Muscle of leg (tissue), 16 donors: ENCODE data around the gene MAGEB3. TPM values are rescaled to one million over a fixed set of nuclear protein-coding genes. Genes with fewer than 3 reads are reported as not detected.
"Not testable (repeated sequence)": the region's sequence is repeated elsewhere in the genome, so short reads cannot be mapped to it uniquely, and the experiment has no call there.

Source experiments
- DNase-seq: peaks from one replicate; pipeline ENCODE4 v3.0.0; 2013
- H3K27ac ChIP-seq: one replicate; pipeline ENCODE4 v1.5.1; 2013; ENCODE audit warnings: mild to moderate bottlenecking, low read length, control low read depth
- H3K27me3 ChIP-seq: one replicate; pipeline ENCODE4 v1.6.1; 2013; ENCODE audit warnings: low read length; ENCODE audit not compliant: control insufficient read depth, insufficient read depth
- H3K36me3 ChIP-seq: one replicate; pipeline ENCODE4 v1.6.1; 2013; ENCODE audit warnings: low read length; ENCODE audit not compliant: control insufficient read depth, insufficient read depth
- H3K4me1 ChIP-seq: one replicate; pipeline ENCODE4 v1.6.1; 2013; ENCODE audit warnings: low read length; ENCODE audit not compliant: control insufficient read depth, insufficient read depth
- H3K4me3 ChIP-seq: one replicate; pipeline ENCODE4 v1.5.1; 2013; ENCODE audit warnings: low read length, control low read depth
- H3K9me3 ChIP-seq: replicated peaks from 2 replicates; pipeline ENCODE4 v1.6.1; 2013; ENCODE audit warnings: low read depth, low read length; ENCODE audit not compliant: control insufficient read depth
- WGBS: methylation state at CpG from one replicate; pipeline ENCODE4 v1.1.5; 2013; ENCODE audit warnings: missing lambda C conversion rate; ENCODE audit not compliant: insufficient coverage; 5-methylcytosine and 5-hydroxymethylcytosine counted together
- long read RNA-seq, 11 donors: transcript quantifications; one replicate each; lab custom pipeline, GENCODE V29; 2026
- polyA plus RNA-seq, 8 donors: library from polyadenylated mRNA; unstranded; fragments of 120-200 nt; gene quantifications; one replicate each; pipeline versions ENCODE4 v1.2.1 to v1.2.3, GENCODE V29; 2013; ENCODE audit warnings: inconsistent platforms in 1 of 8, low replicate concordance in 1 of 8; ENCODE audit not compliant: insufficient read length in 8 of 8, insufficient read depth in 1 of 8
- total RNA-seq: library from RNA; stranded (reverse); fragments of 120-200 nt; gene quantifications from one replicate; pipeline ENCODE4 v1.2.4, GENCODE V29; 2013

The MAGEB3 gene
- not detected for total RNA-seq
- polyA plus RNA-seq, result not detected
- long read RNA-seq, donor 1, result 0 reads
- long read RNA-seq, donor 2, result 0 reads
- long read RNA-seq, donor 3, result 0 reads
- long read RNA-seq, donor 4, partial matches to known transcripts, result 0 of 1 reads
- long read RNA-seq, donor 4, other reads (novel, unspliced or antisense), result 0 of 1 reads
- long read RNA-seq, donor 5, result 0 reads
- long read RNA-seq, donor 6, result 0 reads
- long read RNA-seq, donor 7, result 0 reads
- long read RNA-seq, donor 8, result 0 reads
- long read RNA-seq, donor 9, result 0 reads
- long read RNA-seq, donor 10, result 0 reads
- long read RNA-seq, donor 11, result 0 reads

- no CpG with 5 or more reads among the region's 4 CpGs for WGBS
- Histone ChIP-seq H3K27me3 (peaks cover 6% of the 10 kb centered on the region), H3K4me3 (no peak within 1 kb of the TSS), H3K36me3 (no peaks in the 10 kb centered on the region), H3K9me3 (no peaks in the 10 kb centered on the region), H3K4me1 (no peaks in the 10 kb centered on the region), H3K27ac (no peak within 1 kb of the TSS)
- DNase-seq, result no peak
Observed at GRCh38 chrX:30230395-30230794, at the start of gene MAGEB3. TSS of gene MAGEB3 (plus strand) at chrX:30230657. CDS start at chrX:30235925, 5,268 bp downstream.

- H3K4me3 ChIP-seq, result no peak overlapping the region
- peak; percentile 26 for DNase-seq
- H3K27ac ChIP-seq, result no peak overlapping the region
- H3K36me3 ChIP-seq, result no peaks in the 10 kb centered on the region
- H3K9me3 ChIP-seq, result no peaks in the 10 kb centered on the region
- WGBS, result no CpG with 5 or more reads among the region's 1 CpG
- no peaks in the 10 kb centered on the region for H3K4me1 ChIP-seq
- peaks cover 16% of the 10 kb centered on the region for H3K27me3 ChIP-seq
Observed at GRCh38 chrX:30181353-30181752, 49.1 kb upstream of the MAGEB3 start.

GRCh38 chrX:30183554-30183953 lies 46.9 kb upstream of the MAGEB3 start:
- Histone ChIP-seq H3K27me3 (peaks cover 16% of the 10 kb centered on the region), H3K4me3 (no peak overlapping the region), H3K36me3 (no peaks in the 10 kb centered on the region), H3K4me1 (no peaks in the 10 kb centered on the region), H3K9me3 (no peaks in the 10 kb centered on the region), H3K27ac (no peak overlapping the region)
- 56% methylated on average over 1 of the region's 3 CpGs for WGBS
- DNase-seq, result peak; percentile 7

- no peak for DNase-seq
Observed at GRCh38 chrX:30190426-30190825, 40.0 kb upstream of the MAGEB3 start.

GRCh38 chrX:30193910-30194309 lies 36.5 kb upstream of the MAGEB3 start:
- not testable (repeated sequence) for H3K36me3 ChIP-seq, H3K27me3 ChIP-seq, DNase-seq, H3K4me1 ChIP-seq, H3K4me3 ChIP-seq, H3K9me3 ChIP-seq, H3K27ac ChIP-seq
- WGBS, result 49% methylated on average over 2 of the region's 6 CpGs

More at GRCh38 chrX:30190426-30190825, 40.0 kb upstream of the MAGEB3 start:
- Histone ChIP-seq H3K4me1 (no peaks in the 10 kb centered on the region), H3K27me3 (peaks cover 12% of the 10 kb centered on the region), H3K9me3 (no peaks in the 10 kb centered on the region), H3K4me3 (no peak overlapping the region), H3K27ac (no peak overlapping the region), H3K36me3 (no peaks in the 10 kb centered on the region)
- WGBS, result no CpG with 5 or more reads among the region's 2 CpGs

- Histone ChIP-seq H3K4me1 (no peaks in the 10 kb centered on the region), H3K27me3 (peaks cover 2% of the 10 kb centered on the region), H3K27ac (no peak overlapping the region), H3K9me3 (no peaks in the 10 kb centered on the region), H3K4me3 (no peak overlapping the region), H3K36me3 (no peaks in the 10 kb centered on the region)
- DNase-seq, result peak; percentile 2
- no CpG with 5 or more reads among the region's 1 CpG for WGBS
Observed at GRCh38 chrX:30196322-30196721, 34.1 kb upstream of the MAGEB3 start.

- Histone ChIP-seq H3K36me3 (no peaks in the 10 kb centered on the region), H3K27me3 (peaks cover 10% of the 10 kb centered on the region), H3K27ac (no peak overlapping the region), H3K4me1 (no peaks in the 10 kb centered on the region), H3K4me3 (no peak overlapping the region), H3K9me3 (no peaks in the 10 kb centered on the region)
- WGBS, result 86% methylated on average over 1 of the region's 2 CpGs
- no peak for DNase-seq
Observed at GRCh38 chrX:30212172-30212571, 18.3 kb upstream of the MAGEB3 start.

GRCh38 chrX:30215357-30215843 lies 15.1 kb upstream of the MAGEB3 start, which contains the start of gene MAGEB2:
TSS of gene MAGEB2 (plus strand) at chrX:30215563. CDS start at chrX:30218581, 3,018 bp downstream.
- H3K4me1 ChIP-seq, result no peaks in the 10 kb centered on the region
- no peak within 1 kb of the TSS for H3K4me3 ChIP-seq
- no peaks in the 10 kb centered on the region for H3K9me3 ChIP-seq
- no peak within 1 kb of the TSS for H3K27ac ChIP-seq
- H3K27me3 ChIP-seq, result peaks cover 21% of the 10 kb centered on the region
- no peaks in the 10 kb centered on the region for H3K36me3 ChIP-seq
- 83% methylated on average over 21 of the region's 29 CpGs for WGBS
- no peak for DNase-seq

- WGBS, result no CpG with 5 or more reads among the region's 1 CpG
Observed at GRCh38 chrX:30217465-30217864, 13.0 kb upstream of the MAGEB3 start.

GRCh38 chrX:30219372-30219771 lies 11.1 kb upstream of the MAGEB3 start:
- WGBS, result 66% methylated on average over 3 of the region's 4 CpGs
- no peak overlapping the region for H3K27ac ChIP-seq
- no peaks in the 10 kb centered on the region for H3K36me3 ChIP-seq
- H3K4me1 ChIP-seq, result no peaks in the 10 kb centered on the region
- no peak overlapping the region for H3K4me3 ChIP-seq
- H3K9me3 ChIP-seq, result no peaks in the 10 kb centered on the region
- peaks cover 18% of the 10 kb centered on the region for H3K27me3 ChIP-seq
- DNase-seq, result no peak

More at GRCh38 chrX:30217465-30217864, 13.0 kb upstream of the MAGEB3 start:
- no peaks in the 10 kb centered on the region for H3K36me3 ChIP-seq
- H3K9me3 ChIP-seq, result no peaks in the 10 kb centered on the region
- no peaks in the 10 kb centered on the region for H3K4me1 ChIP-seq
- no peak overlapping the region for H3K4me3 ChIP-seq
- peaks cover 18% of the 10 kb centered on the region for H3K27me3 ChIP-seq
- DNase-seq, result no peak
- H3K27ac ChIP-seq, result no peak overlapping the region
